ENCODE data around the gene TMA7B. TPM values are rescaled to one million over a fixed set of nuclear protein-coding genes. Genes with fewer than 3 reads are reported as not detected.
"Not testable (repeated sequence)": the region's sequence is repeated elsewhere in the genome, so short reads cannot be mapped to it uniquely, and the experiment has no call there.

Gene TMA7B
- polyA plus RNA-seq, 1 donor = 0.10 TPM

- no peak for DNase-seq
Observed at GRCh38 chr22:39932918-39933649, 27.1 kb upstream of the TMA7B start.

GRCh38 chr22:39933741-39934140, 26.5 kb upstream of the TMA7B start:
- no peak for DNase-seq

GRCh38 chr22:39935116-39935515, 25.1 kb upstream of the TMA7B start:
- no peak for DNase-seq

GRCh38 chr22:39935612-39936011, 24.6 kb upstream of the TMA7B start:
- DNase-seq = no peak

- DNase-seq = no peak
Observed at GRCh38 chr22:39936523-39937145, 23.6 kb upstream of the TMA7B start.

GRCh38 chr22:39937906-39938305, 22.3 kb upstream of the TMA7B start:
- DNase-seq = no peak

- DNase-seq = no peak
Observed at GRCh38 chr22:39938509-39939111, 21.6 kb upstream of the TMA7B start.

GRCh38 chr22:39939830-39940229, 20.4 kb upstream of the TMA7B start:
- DNase-seq = no peak

- DNase-seq = no peak
Observed at GRCh38 chr22:39940757-39941305, 19.4 kb upstream of the TMA7B start.

- no peak for DNase-seq
Observed at GRCh38 chr22:39941601-39942000, 18.6 kb upstream of the TMA7B start.

GRCh38 chr22:39942439-39943230, 17.6 kb upstream of the TMA7B start:
- DNase-seq = no peak

- no peak for DNase-seq
Observed at GRCh38 chr22:39943337-39943736, 16.9 kb upstream of the TMA7B start.

- no peak for DNase-seq
Observed at GRCh38 chr22:39943953-39944872, 16.0 kb upstream of the TMA7B start.

GRCh38 chr22:39946126-39946502, 14.1 kb upstream of the TMA7B start:
- DNase-seq = no peak

- no peak for DNase-seq
Observed at GRCh38 chr22:39946503-39947219, 13.5 kb upstream of the TMA7B start.

GRCh38 chr22:39947220-39948216, 12.7 kb upstream of the TMA7B start:
- no peak for DNase-seq

GRCh38 chr22:39949964-39950737, 10.0 kb upstream of the TMA7B start:
- no peak for DNase-seq

- not testable (repeated sequence) for DNase-seq
Observed at GRCh38 chr22:39951603-39952293, 8.4 kb upstream of the TMA7B start.

Measured in left kidney (tissue), 2 donors.